Measurements from ENCODE around the gene TIMM50. TPM values are rescaled to one million over a fixed set of nuclear protein-coding genes. Genes with fewer than 3 reads are reported as not detected.
A peak's percentile ranks its signal among the peaks of the same experiment; 100 is the strongest.

The TIMM50 gene
- total RNA-seq, 1 donor from 2014 or later = 82.2 TPM

GRCh38 chr19:39492788-39493187, 12.2 kb downstream of the TIMM50 start:
- TF ChIP-seq CTCF (conservative IDR thresholded peaks at IDR 0.05) = no peak
- Mint-ChIP-seq H3K27me3 (peaks cover 17% of the 10 kb centered on the region), H3K4me1 (ENCODE audit: unreplicated experiment) (no peaks in the 10 kb centered on the region), H3K36me3 (peaks cover 6% of the 10 kb centered on the region), H3K27ac (peak overlapping the region; percentile 72), H3K9me3 (no peaks in the 10 kb centered on the region), H3K4me3 (no peak overlapping the region)
- DNase-seq (ENCODE audit: extremely low spot score, unreplicated experiment) = no peak

- Mint-ChIP-seq H3K27ac (no peak overlapping the region), H3K27me3 (peaks cover 33% of the 10 kb centered on the region), H3K36me3 (peaks cover 3% of the 10 kb centered on the region), H3K4me1 (ENCODE audit: unreplicated experiment) (peaks cover 9% of the 10 kb centered on the region), H3K4me3 (no peak overlapping the region), H3K9me3 (no peaks in the 10 kb centered on the region)
- DNase-seq (ENCODE audit: extremely low spot score, unreplicated experiment) = no peak
- no peak for TF ChIP-seq CTCF (conservative IDR thresholded peaks at IDR 0.05)
These were observed 14.0 kb downstream of the TIMM50 start for GRCh38 chr19:39494661-39495060.

- Mint-ChIP-seq H3K4me3 (no peak overlapping the region), H3K36me3 (peaks cover 3% of the 10 kb centered on the region), H3K9me3 (no peaks in the 10 kb centered on the region), H3K4me1 (ENCODE audit: unreplicated experiment) (peaks cover 9% of the 10 kb centered on the region), H3K27me3 (peaks cover 47% of the 10 kb centered on the region), H3K27ac (no peak overlapping the region)
- TF ChIP-seq CTCF (conservative IDR thresholded peaks at IDR 0.05) = no peak
- DNase-seq (ENCODE audit: extremely low spot score, unreplicated experiment) = no peak
These were observed 15.4 kb downstream of the TIMM50 start for GRCh38 chr19:39496063-39496462.

GRCh38 chr19:39497701-39497995, 17.0 kb downstream of the TIMM50 start:
- H3K27ac Mint-ChIP-seq = no peak overlapping the region
- no peak for TF ChIP-seq CTCF (conservative IDR thresholded peaks at IDR 0.05)
- no peak for DNase-seq (ENCODE audit: extremely low spot score, unreplicated experiment)
- peaks cover 55% of the 10 kb centered on the region for H3K27me3 Mint-ChIP-seq
- H3K36me3 Mint-ChIP-seq = peaks cover 3% of the 10 kb centered on the region
- peak overlapping the region; percentile 78 for H3K4me3 Mint-ChIP-seq
- peaks cover 9% of the 10 kb centered on the region for H3K4me1 Mint-ChIP-seq (ENCODE audit: unreplicated experiment)
- no peaks in the 10 kb centered on the region for H3K9me3 Mint-ChIP-seq

GRCh38 chr19:39497996-39498797, 17.6 kb downstream of the TIMM50 start:
- peak; percentile 51 for TF ChIP-seq CTCF (conservative IDR thresholded peaks at IDR 0.05)
- Mint-ChIP-seq H3K36me3 (peaks cover 3% of the 10 kb centered on the region), H3K4me1 (ENCODE audit: unreplicated experiment) (peaks cover 9% of the 10 kb centered on the region), H3K27me3 (peaks cover 58% of the 10 kb centered on the region), H3K4me3 (peak overlapping the region; percentile 78), H3K9me3 (no peaks in the 10 kb centered on the region), H3K27ac (peak overlapping the region; percentile 67)
- DNase-seq (ENCODE audit: extremely low spot score, unreplicated experiment) = peak; percentile 82

All from type B pancreatic cell (in vitro differentiated cells).